ENCODE results near the gene SRP54. TPM values are rescaled to one million over a fixed set of nuclear protein-coding genes. Genes with fewer than 3 reads are reported as not detected.

SRP54 gene
- total RNA-seq, 1 experiment from 2014 or later: 57.6 TPM

- CTCF ChIA-PET: no interaction called here
- Mint-ChIP-seq H3K27me3 (ENCODE audit: unreplicated experiment) (no peaks in the 10 kb centered on the region), H3K27ac (ENCODE audit: unreplicated experiment) (no peak overlapping the region), H3K4me3 (ENCODE audit: low read depth, unreplicated experiment) (no peak overlapping the region), H3K4me1 (ENCODE audit: low read depth, unreplicated experiment) (no peaks in the 10 kb centered on the region), H3K9me3 (ENCODE audit: low read depth, unreplicated experiment) (no peaks in the 10 kb centered on the region), H3K36me3 (ENCODE audit: insufficient read depth, unreplicated experiment) (peaks cover 7% of the 10 kb centered on the region)
- no peak for DNase-seq
- BruUV-seq (replicated peaks): no TSS peak
- no peak for TF ChIP-seq CTCF (IDR thresholded peaks at IDR 0.05; ENCODE audit: unreplicated experiment)
- intact Hi-C loops (cut with micrococcal nuclease; ENCODE audit: unreplicated experiment): no loop called here
Observed at GRCh38 chr14:35073486-35073885, 90.7 kb downstream of the SRP54 start.

GRCh38 chr14:35078082-35078481 lies 95.3 kb downstream of the SRP54 start:
- no TSS peak for BruUV-seq (replicated peaks)
- Mint-ChIP-seq H3K27ac (ENCODE audit: unreplicated experiment) (no peak overlapping the region), H3K9me3 (ENCODE audit: low read depth, unreplicated experiment) (no peaks in the 10 kb centered on the region), H3K27me3 (ENCODE audit: unreplicated experiment) (no peaks in the 10 kb centered on the region), H3K4me3 (ENCODE audit: low read depth, unreplicated experiment) (no peak overlapping the region), H3K36me3 (ENCODE audit: insufficient read depth, unreplicated experiment) (no peaks in the 10 kb centered on the region), H3K4me1 (ENCODE audit: low read depth, unreplicated experiment) (no peaks in the 10 kb centered on the region)
- no peak for DNase-seq
- CTCF ChIA-PET: no interaction called here
- TF ChIP-seq CTCF (IDR thresholded peaks at IDR 0.05; ENCODE audit: unreplicated experiment): no peak
- intact Hi-C loops (cut with micrococcal nuclease; ENCODE audit: unreplicated experiment): no loop called here

Other genes starting within 250 kb of the SRP54 start
- gene BAZ1A, start 107.6 kb upstream of the SRP54 start, total RNA-seq (2022): 35.7 and 38.1 TPM in 2 replicates
- 37.9 and 48.4 TPM in 2 replicates for gene FAM177A1, start 63.3 kb downstream of the SRP54 start, total RNA-seq (2022)
- gene PPP2R3C, start 139.0 kb downstream of the SRP54 start, total RNA-seq (2022): 11.3 and 15.8 TPM in 2 replicates
- gene PRORP, start 139.6 kb downstream of the SRP54 start, total RNA-seq (2022): 22.5 and 25.2 TPM in 2 replicates

All from Calu3 (cell line).